ENCODE results near the gene ZGLP1.

The ZGLP1 gene

DNA sequence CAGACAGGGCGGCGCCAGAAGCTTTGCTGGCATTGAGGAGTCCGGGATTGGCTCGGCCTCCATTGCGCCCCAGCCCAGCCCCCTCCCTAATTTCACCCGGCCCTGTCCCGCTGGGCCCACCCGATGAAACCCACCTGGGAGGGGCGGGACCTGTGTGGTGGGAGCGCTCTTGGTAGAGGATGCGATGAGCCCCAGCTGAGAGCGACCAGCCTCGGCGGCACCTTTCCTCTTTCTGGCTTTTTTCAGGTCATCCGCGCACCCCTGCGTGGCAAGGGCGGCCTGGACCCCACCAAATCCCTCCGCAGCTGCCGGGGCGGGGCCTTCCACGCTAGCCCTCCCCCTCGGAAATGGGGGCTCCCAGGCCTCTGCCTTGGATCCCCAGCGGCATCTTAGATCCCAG lies at the start of gene ZGLP1:
Gene ZGLP1, minus strand, starts transcription at position 393 of the 400 bp plus-strand sequence.
- no peak for DNase-seq (ENCODE audit: low read depth)
- H3K4me3 ChIP-seq (ENCODE audit: low read depth, low read length), result no peak within 1 kb of the TSS
- TF ChIP-seq POLR2A (IDR thresholded peaks at IDR 0.05; ENCODE audit: extremely low read depth, insufficient read length), result peak; percentile 18
- TF ChIP-seq, protein P1, sequence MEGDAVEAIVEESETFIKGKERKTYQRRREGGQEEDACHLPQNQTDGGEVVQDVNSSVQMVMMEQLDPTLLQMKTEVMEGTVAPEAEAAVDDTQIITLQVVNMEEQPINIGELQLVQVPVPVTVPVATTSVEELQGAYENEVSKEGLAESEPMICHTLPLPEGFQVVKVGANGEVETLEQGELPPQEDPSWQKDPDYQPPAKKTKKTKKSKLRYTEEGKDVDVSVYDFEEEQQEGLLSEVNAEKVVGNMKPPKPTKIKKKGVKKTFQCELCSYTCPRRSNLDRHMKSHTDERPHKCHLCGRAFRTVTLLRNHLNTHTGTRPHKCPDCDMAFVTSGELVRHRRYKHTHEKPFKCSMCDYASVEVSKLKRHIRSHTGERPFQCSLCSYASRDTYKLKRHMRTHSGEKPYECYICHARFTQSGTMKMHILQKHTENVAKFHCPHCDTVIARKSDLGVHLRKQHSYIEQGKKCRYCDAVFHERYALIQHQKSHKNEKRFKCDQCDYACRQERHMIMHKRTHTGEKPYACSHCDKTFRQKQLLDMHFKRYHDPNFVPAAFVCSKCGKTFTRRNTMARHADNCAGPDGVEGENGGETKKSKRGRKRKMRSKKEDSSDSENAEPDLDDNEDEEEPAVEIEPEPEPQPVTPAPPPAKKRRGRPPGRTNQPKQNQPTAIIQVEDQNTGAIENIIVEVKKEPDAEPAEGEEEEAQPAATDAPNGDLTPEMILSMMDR (IDR thresholded peaks at IDR 0.05; ENCODE audit: low read depth, low read length), result no peak

DNA sequence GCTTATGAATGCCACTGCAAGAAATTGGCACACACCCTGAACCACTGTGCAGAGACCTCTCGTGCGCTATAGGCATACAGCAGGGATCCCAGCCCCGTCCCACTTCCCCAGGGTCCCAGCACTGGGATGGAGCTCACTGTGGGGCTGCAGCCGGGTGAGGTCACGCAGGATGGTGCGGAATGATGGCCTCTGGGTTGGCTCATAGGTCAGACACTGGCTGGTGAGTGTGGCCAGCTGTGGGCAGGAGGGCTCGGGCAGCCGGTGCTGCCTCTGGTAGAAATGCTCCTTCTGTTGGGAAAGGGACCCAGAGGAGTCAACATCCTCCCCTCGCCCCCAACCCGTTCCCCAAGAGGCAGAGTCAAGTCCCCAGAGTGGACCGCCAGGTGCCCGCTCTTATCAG lies 46.8 kb upstream of the ZGLP1 start:
- no peak overlapping the region for H3K4me3 ChIP-seq (ENCODE audit: low read depth, low read length)
- peak; percentile 35 for DNase-seq (ENCODE audit: low read depth)
- TF ChIP-seq MYC (IDR thresholded peaks at IDR 0.05; ENCODE audit: low read depth, low read length) (no peak), POLR2A (IDR thresholded peaks at IDR 0.05; ENCODE audit: extremely low read depth, insufficient read length) (no peak)
- TF ChIP-seq, protein P2, sequence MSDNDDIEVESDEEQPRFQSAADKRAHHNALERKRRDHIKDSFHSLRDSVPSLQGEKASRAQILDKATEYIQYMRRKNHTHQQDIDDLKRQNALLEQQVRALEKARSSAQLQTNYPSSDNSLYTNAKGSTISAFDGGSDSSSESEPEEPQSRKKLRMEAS (IDR thresholded peaks at IDR 0.05; ENCODE audit: low read depth, low read length), result no peak
- TF ChIP-seq, protein P1 (IDR thresholded peaks at IDR 0.05; ENCODE audit: low read depth, low read length), result no peak

DNA sequence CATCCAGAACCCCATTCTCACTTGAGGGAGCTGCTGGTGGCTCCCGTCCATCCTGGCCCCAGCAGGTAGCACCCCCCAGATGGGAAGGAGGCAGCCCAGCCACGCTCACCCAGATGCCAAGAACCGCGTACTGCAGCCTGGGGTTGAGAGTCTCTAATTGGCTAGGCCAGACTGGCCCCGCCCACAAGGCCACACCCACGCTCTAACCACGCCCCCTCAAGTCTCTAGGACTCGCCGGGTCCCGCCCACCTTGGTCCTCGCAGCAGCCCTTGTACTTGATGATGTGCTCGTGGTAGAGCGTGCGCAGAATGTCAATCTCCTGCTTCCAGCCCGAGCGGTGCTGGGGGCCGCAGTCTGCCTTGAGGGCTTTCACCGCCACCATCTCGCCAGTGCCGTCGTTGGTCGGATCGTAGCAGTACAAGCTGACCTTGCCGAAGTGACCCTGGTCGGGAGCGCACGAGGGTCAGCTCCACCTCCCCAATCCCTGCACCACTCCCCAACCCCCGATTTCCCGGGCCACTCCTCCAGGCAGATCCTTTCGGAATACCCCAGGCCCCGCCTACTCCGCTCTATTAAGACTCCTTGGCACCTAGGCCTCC lies 44.3 kb upstream of the ZGLP1 start:
- TF ChIP-seq, protein P1 (IDR thresholded peaks at IDR 0.05; ENCODE audit: low read depth, low read length), result no peak
- TF ChIP-seq POLR2A (IDR thresholded peaks at IDR 0.05; ENCODE audit: extremely low read depth, insufficient read length) (no peak), MYC (IDR thresholded peaks at IDR 0.05; ENCODE audit: low read depth, low read length) (no peak)
- TF ChIP-seq, protein P2 (IDR thresholded peaks at IDR 0.05; ENCODE audit: low read depth, low read length), result no peak
- H3K4me3 ChIP-seq (ENCODE audit: low read depth, low read length), result no peak overlapping the region
- DNase-seq (ENCODE audit: low read depth), result peak; percentile 82

DNA sequence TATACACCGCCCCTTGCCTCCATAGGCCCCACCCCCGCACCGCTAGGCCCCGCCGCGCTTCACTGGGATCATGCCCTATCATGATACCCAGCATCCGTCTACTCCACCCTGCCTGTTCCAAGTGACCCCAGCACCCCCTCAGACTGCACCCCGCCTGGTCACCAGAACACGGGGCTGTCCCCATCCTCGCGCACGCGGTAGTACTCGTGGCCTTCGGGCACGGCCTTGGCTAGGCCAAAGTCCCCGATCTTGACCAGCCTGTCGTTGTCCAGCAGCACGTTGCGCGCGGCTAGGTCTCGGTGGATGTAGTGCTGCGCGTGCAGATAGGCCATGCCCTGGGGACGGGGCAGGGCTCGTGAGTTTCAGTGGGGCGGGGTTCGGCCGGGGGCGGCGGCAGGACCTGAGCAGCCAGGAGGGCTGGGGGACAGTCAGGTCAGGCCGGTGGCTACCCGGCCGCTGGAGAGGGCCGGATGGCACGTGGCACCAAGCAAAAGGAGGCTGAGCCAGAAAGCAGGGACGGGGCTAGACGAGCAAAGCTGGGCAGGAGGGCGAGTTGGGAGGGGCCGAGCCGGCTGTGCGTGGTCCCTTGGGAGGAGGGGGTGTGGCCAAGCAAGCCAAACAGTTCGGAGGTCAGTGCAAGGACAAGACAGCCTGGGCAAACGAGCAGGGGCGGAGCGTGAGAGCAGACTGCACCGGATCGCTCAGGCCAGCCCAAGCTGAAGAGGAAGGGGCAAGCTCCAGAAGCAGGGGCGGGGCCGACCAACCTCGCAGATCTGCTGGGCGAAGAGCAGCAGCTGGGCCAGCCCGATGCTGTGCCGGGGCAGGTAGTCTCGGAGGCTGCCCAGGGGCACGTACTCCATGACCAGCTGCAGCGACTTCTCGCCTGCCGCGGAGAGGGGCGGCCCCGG lies 43.4 kb upstream of the ZGLP1 start:
- TF ChIP-seq, protein P2 (IDR thresholded peaks at IDR 0.05; ENCODE audit: low read depth, low read length), result 0 out of 2 replicates have a peak, but pooled peaks have one; percentile 8
- TF ChIP-seq POLR2A (IDR thresholded peaks at IDR 0.05; ENCODE audit: extremely low read depth, insufficient read length), result no peak
- TF ChIP-seq, protein P1 (IDR thresholded peaks at IDR 0.05; ENCODE audit: low read depth, low read length), result no peak
- no peak; the same call in 1 of the 2 replicates for TF ChIP-seq MYC (IDR thresholded peaks at IDR 0.05; ENCODE audit: low read depth, low read length)
- DNase-seq (ENCODE audit: low read depth), result peak; percentile 70
- H3K4me3 ChIP-seq (ENCODE audit: low read depth, low read length), result no peak overlapping the region

DNA sequence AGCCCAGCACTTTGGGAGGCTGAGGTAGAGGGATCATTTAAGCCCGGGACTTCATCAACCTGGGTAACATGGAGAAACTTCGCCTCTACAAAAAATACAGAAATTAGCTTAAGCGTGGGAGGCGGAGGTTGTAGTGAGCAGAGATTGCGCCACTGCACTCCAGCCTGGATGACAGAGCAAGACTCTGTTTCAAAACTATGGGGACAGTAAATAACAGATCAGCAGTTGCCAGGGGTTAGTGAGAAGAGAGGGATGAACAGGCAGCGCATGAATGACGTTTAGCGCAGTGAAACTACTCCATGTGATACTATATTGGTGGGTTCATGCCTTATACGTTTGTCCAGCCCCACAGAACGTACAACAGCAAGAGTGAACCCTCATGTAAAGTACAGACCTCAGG lies 36.9 kb upstream of the ZGLP1 start:
- peak; percentile 100 for DNase-seq (ENCODE audit: low read depth)
- TF ChIP-seq, protein P1 (IDR thresholded peaks at IDR 0.05; ENCODE audit: low read depth, low read length), result no peak
- TF ChIP-seq POLR2A (IDR thresholded peaks at IDR 0.05; ENCODE audit: extremely low read depth, insufficient read length), result no peak
- TF ChIP-seq, protein P2 (IDR thresholded peaks at IDR 0.05; ENCODE audit: low read depth, low read length), result no peak
- no peak for TF ChIP-seq MYC (IDR thresholded peaks at IDR 0.05; ENCODE audit: low read depth, low read length)
- H3K4me3 ChIP-seq (ENCODE audit: low read depth, low read length), result peak overlapping the region; percentile 1

All from NB4 (cell line).